Measurements from ENCODE around the gene MINPP1.
A peak's percentile ranks its signal among the peaks of the same experiment; 100 is the strongest.

Gene MINPP1

GRCh38 chr10:87523731-87524130 lies 19.0 kb downstream of the MINPP1 start:
- no peak for DNase-seq (ENCODE audit: low spot score)

GRCh38 chr10:87524296-87524695 lies 19.6 kb downstream of the MINPP1 start:
- DNase-seq (ENCODE audit: low spot score), result no peak

- DNase-seq (ENCODE audit: low spot score), result no peak
These were observed 27.4 kb downstream of the MINPP1 start for GRCh38 chr10:87531908-87532622.

GRCh38 chr10:87532696-87533095 lies 28.0 kb downstream of the MINPP1 start:
- DNase-seq (ENCODE audit: low spot score), result no peak

- DNase-seq (ENCODE audit: low spot score), result no peak
These were observed 29.6 kb downstream of the MINPP1 start for GRCh38 chr10:87534173-87534858.

- no peak for DNase-seq (ENCODE audit: low spot score)
These were observed 33.7 kb downstream of the MINPP1 start for GRCh38 chr10:87538092-87539015.

GRCh38 chr10:87541114-87541513 lies 36.4 kb downstream of the MINPP1 start:
- no peak for DNase-seq (ENCODE audit: low spot score)

- no peak for DNase-seq (ENCODE audit: low spot score)
These were observed 40.0 kb downstream of the MINPP1 start for GRCh38 chr10:87544721-87545120.

GRCh38 chr10:87545783-87546182 lies 41.1 kb downstream of the MINPP1 start:
- no peak for DNase-seq (ENCODE audit: low spot score)

GRCh38 chr10:87546210-87546609 lies 41.5 kb downstream of the MINPP1 start:
- no peak for DNase-seq (ENCODE audit: low spot score)

GRCh38 chr10:87546971-87547413 lies 42.3 kb downstream of the MINPP1 start:
- no peak for DNase-seq (ENCODE audit: low spot score)

GRCh38 chr10:87547734-87548311 lies 43.1 kb downstream of the MINPP1 start:
- no peak for DNase-seq (ENCODE audit: low spot score)

GRCh38 chr10:87550741-87551140 lies 46.0 kb downstream of the MINPP1 start:
- DNase-seq (ENCODE audit: low spot score), result no peak

GRCh38 chr10:87551326-87551725 lies 46.6 kb downstream of the MINPP1 start:
- no peak for DNase-seq (ENCODE audit: low spot score)

GRCh38 chr10:87552248-87552929 lies 47.7 kb downstream of the MINPP1 start:
- no peak for DNase-seq (ENCODE audit: low spot score)

- no peak for DNase-seq (ENCODE audit: low spot score)
These were observed 52.7 kb downstream of the MINPP1 start for GRCh38 chr10:87557409-87557808.

- DNase-seq (ENCODE audit: low spot score), result peak; percentile 14
These were observed 53.6 kb downstream of the MINPP1 start for GRCh38 chr10:87558333-87558732.

GRCh38 chr10:87559392-87559791 lies 54.7 kb downstream of the MINPP1 start:
- no peak for DNase-seq (ENCODE audit: low spot score)

GRCh38 chr10:87560495-87561129 lies 55.9 kb downstream of the MINPP1 start:
- DNase-seq (ENCODE audit: low spot score), result no peak

GRCh38 chr10:87562750-87563149 lies 58.1 kb downstream of the MINPP1 start:
- no peak for DNase-seq (ENCODE audit: low spot score)

- no peak for DNase-seq (ENCODE audit: low spot score)
These were observed 60.3 kb downstream of the MINPP1 start for GRCh38 chr10:87565010-87565409.
